Stimulated activated CD8-positive, alpha-beta memory T cell treated with anti-CD3 and anti-CD28 coated beads, Interleukin-4, amount 100 ng/mL, for 24 hours (primary cell): ENCODE measurements around the gene CLPTM1L.
A peak's percentile ranks its signal among the peaks of the same experiment; 100 is the strongest.

Experiments used
- DNase-seq: peaks from one replicate; pipeline ENCODE4 v3.0.0-alpha.2; 2020; ENCODE audit warnings: low read depth

CLPTM1L gene

DNA sequence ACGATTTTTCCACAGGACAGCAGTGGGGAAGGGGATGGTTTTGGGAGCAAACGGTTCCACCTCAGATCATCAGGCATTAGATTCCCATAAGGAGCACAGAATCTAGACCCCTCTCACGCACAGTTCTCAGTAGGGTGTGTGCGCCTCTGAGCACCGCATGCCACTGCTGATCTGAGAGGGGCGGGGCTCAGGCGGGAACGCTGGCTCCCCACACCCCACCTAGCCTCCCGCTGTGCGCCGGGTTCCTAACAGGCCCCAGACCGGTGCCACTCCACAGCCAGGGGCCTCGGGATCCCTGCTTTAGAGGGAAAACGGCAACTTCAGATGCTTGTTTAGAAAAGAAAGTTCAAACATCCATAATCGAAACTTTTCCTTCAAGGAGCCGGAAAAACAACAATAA, 70.4 kb downstream of the CLPTM1L start:
- DNase-seq: no peak

DNA sequence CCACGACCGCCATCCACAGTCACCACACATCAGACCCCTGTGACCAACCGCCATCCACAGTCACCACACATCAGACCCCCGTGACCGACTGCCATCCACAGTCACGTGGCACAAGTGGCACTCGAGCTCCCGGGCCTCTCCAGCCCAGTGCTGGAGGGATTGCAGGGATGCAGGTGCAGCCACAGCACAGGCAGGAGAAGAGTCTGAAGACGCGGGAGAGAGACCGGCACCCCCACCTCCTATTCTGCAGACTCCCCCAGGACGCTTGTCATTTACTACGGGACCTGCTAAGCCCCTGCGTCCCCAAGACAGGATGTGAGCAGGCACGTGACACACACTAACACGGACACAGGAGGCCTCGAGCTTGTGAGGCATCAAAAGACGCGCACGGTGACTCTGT, 71.2 kb downstream of the CLPTM1L start:
- no peak for DNase-seq

DNA sequence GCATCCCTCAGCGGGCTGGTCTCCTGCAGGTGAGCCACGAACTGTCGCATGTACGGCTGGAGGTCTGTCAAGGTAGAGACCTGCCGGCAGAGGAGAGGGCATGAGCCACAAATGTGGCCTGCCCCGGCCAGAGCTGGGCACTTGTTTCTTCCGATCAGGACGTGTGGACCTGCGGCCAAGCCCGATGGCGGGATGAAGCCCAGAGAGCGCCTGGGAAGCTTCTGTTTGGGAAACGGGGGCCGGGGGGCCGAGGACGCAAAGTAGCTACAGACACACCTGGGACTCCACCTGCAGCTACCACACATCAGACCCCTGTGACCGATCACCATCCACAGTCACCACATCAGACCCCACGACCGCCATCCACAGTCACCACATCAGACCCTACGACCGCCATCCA, 72.7 kb downstream of the CLPTM1L start:
- DNase-seq: no peak

DNA sequence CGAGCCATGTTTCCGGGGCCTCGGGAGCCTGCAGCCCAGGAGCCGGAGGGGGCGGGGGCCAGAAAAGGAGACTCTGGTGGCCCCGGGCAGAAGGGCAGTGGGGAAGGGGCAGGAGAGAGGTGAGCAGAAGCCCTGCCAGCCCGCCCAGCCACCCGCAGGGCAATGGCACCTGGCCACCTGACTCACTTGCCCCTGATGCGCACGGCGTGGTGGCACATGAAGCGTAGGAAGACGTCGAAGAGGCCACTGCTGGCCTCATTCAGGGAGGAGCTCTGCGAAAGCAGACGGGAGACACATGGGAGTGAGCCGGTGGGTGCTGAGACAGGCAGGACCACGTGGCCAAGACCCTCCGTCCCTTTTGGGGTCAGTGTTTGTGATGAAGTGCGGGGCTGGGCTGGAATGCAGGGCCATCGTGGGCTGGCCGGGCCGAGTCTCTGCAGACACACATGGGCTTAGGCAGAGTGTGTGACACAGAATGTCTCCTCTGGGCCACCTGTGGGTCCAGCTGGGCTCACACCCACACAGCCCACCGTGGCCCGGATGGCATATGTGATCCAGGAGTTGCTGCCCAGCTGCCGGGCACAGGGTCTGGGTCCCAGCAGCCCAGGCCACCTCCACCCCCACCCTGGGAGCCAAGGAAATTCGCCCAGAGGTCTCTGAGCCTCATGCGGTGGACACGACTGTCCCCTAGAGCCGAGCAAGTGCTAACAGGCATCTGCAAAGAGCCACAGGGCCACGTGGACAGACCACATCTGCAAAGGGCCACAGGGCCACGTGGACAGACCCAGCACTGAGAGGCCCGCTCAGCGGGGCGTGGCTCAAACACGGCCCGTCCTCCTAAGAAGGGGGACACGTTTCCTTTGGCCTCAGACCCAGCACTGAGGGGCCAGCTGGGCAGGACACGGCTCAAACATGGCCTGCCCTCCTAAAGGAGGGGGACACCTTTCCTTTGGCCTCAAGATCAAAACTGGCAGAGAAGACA, 73.7 kb downstream of the CLPTM1L start:
- DNase-seq: no peak

DNA sequence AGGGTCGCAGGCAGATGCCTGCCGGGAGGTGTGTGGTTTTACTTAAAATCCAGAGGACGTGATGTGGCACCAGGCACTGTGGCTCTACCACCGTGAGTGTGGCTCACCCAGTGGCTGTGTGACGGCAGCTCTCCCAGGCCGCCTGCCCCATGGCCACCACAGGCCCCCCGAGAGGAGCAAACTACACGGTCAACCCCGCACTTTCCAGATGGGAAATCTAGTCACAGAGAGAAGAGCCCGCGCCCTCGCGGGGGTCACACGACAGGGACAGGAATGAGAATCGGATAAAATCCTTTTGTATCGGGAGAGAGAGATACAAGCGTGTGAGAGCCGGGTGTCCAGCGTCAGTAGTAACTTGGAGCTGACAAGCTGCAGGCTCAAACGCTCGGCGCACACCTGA, 74.5 kb downstream of the CLPTM1L start:
- DNase-seq: no peak

DNA sequence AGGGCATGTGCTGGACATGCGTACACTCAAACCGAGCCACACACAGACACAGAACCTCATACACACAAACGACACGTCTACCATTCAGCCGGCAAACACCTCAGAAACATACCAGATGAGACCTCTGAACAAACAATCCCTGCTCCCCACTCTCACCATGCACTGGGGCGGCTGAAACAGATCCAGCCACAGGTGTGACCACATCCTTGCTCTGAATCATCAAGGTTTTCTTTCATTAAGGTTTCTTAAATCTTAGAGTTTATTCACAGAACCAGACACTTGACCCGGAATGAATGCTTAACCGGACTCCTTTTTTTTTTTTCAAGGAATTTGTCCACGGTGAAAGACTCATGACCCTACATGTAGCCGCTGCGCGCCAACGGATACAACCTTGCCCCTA, 76.2 kb downstream of the CLPTM1L start:
- DNase-seq: peak; percentile 7

DNA sequence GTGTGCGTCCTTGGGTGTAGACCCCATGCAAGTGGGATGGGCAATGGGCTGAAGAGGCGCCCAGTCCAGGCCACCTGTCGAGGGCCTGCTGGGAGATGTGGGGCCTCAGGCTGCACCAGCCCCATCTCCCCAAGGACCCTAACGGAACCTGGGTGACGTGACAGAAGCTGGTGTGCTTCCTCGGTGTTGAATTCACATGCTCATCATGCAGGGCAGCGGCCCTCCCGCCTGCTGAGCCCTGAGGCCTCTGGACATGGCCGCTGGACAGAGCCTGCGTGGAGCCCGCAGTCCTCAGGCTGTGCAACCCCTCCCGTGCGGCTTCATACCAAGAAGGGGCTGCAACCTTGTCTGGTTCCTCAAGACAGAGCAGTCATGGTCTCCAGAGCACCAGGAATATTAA, 76.8 kb downstream of the CLPTM1L start:
- DNase-seq: no peak
